Measurements from ENCODE around the gene RGSL1.

RGSL1 gene

GRCh38 chr1:182601416-182601786, 151.5 kb downstream of the RGSL1 start:
- peak; percentile 68 for DNase-seq (ENCODE audit: low read depth)
- in situ Hi-C loops (cut with HindIII; ENCODE audit: low sequenced_read_pairs) = no loop called here
- H3K4me3 ChIP-seq (ENCODE audit: low read depth, low read length) = no peak overlapping the region
- TF ChIP-seq, protein P1, sequence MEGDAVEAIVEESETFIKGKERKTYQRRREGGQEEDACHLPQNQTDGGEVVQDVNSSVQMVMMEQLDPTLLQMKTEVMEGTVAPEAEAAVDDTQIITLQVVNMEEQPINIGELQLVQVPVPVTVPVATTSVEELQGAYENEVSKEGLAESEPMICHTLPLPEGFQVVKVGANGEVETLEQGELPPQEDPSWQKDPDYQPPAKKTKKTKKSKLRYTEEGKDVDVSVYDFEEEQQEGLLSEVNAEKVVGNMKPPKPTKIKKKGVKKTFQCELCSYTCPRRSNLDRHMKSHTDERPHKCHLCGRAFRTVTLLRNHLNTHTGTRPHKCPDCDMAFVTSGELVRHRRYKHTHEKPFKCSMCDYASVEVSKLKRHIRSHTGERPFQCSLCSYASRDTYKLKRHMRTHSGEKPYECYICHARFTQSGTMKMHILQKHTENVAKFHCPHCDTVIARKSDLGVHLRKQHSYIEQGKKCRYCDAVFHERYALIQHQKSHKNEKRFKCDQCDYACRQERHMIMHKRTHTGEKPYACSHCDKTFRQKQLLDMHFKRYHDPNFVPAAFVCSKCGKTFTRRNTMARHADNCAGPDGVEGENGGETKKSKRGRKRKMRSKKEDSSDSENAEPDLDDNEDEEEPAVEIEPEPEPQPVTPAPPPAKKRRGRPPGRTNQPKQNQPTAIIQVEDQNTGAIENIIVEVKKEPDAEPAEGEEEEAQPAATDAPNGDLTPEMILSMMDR (IDR thresholded peaks at IDR 0.05; ENCODE audit: low read depth, low read length, missing control alignments) = peak; percentile 66

GRCh38 chr1:182601913-182602312, 152.0 kb downstream of the RGSL1 start:
- H3K4me3 ChIP-seq (ENCODE audit: low read depth, low read length) = no peak overlapping the region
- TF ChIP-seq, protein P1 (IDR thresholded peaks at IDR 0.05; ENCODE audit: low read depth, low read length, missing control alignments) = no peak
- in situ Hi-C loops (cut with HindIII; ENCODE audit: low sequenced_read_pairs) = no loop called here
- DNase-seq (ENCODE audit: low read depth) = no peak

- TF ChIP-seq, protein P1 (IDR thresholded peaks at IDR 0.05; ENCODE audit: low read depth, low read length, missing control alignments) = no peak
- DNase-seq (ENCODE audit: low read depth) = no peak
- H3K4me3 ChIP-seq (ENCODE audit: low read depth, low read length) = peak overlapping the region; percentile 38
- in situ Hi-C loops (cut with HindIII; ENCODE audit: low sequenced_read_pairs) = no loop called here
These were observed 153.1 kb downstream of the RGSL1 start for GRCh38 chr1:182602935-182603645.

- peak overlapping the region; percentile 38 for H3K4me3 ChIP-seq (ENCODE audit: low read depth, low read length)
- in situ Hi-C loops (cut with HindIII; ENCODE audit: low sequenced_read_pairs) = no loop called here
- TF ChIP-seq, protein P1 (IDR thresholded peaks at IDR 0.05; ENCODE audit: low read depth, low read length, missing control alignments) = no peak
- no peak for DNase-seq (ENCODE audit: low read depth)
These were observed 153.8 kb downstream of the RGSL1 start for GRCh38 chr1:182603646-182604174.

GRCh38 chr1:182604175-182605164, 154.5 kb downstream of the RGSL1 start, which contains the start of gene RGS16:
Gene RGS16 (minus strand): TSS chr1:182604389. CDS start chr1:182604259, 130 bp downstream.
- TF ChIP-seq, protein P1 (IDR thresholded peaks at IDR 0.05; ENCODE audit: low read depth, low read length, missing control alignments) = no peak
- H3K4me3 ChIP-seq (ENCODE audit: low read depth, low read length) = peak within 1 kb of the TSS; percentile 38
- DNase-seq (ENCODE audit: low read depth) = no peak
- in situ Hi-C loops (cut with HindIII; ENCODE audit: low sequenced_read_pairs) = no loop called here

GRCh38 chr1:182607566-182607965, 157.6 kb downstream of the RGSL1 start:
- H3K4me3 ChIP-seq (ENCODE audit: low read depth, low read length) = no peak overlapping the region
- in situ Hi-C loops (cut with HindIII; ENCODE audit: low sequenced_read_pairs) = no loop called here
- TF ChIP-seq, protein P1 (IDR thresholded peaks at IDR 0.05; ENCODE audit: low read depth, low read length, missing control alignments) = no peak
- no peak for DNase-seq (ENCODE audit: low read depth)
